Measurements from ENCODE around the gene SYNPO2. TPM values are rescaled to one million over a fixed set of nuclear protein-coding genes. Genes with fewer than 3 reads are reported as not detected.

SYNPO2 gene
- total RNA-seq, 6 experiments from 2014 or later = 2.7 to 11.2 (median 8.2) TPM

DNA sequence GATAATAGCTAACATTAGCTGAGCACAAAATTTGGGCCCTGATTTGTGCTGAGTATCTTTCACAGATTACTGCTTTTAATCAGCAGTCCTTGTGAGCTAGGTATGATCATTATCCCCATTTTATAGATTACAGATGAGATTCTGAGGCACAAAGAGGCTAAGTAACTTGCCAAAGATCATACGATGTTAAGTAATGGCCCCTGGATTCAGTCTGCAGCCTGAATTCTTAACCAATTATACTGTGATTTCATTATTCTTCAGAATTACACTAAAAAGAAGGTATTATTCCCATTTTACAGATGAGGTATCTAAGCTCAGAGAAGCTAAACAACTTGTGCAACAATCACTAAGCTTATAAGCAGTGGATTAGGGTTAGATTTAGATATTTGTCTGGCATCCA is 149.1 kb downstream of the SYNPO2 start:
- ATAC-seq (no peak), DNase-seq (no peak)
- Histone ChIP-seq H3K9me3 (no peaks in the 10 kb centered on the region), H3K27me3 (no peaks in the 10 kb centered on the region), H3K4me1 (peaks cover 0 to 6% (median 0%) of the 10 kb centered on the region in 4 donors), H3K4me3 (no peak overlapping the region), H3K27ac (peak overlapping the region in 1 of 3 donors; percentile 25), H3K36me3 (no peaks in the 10 kb centered on the region)
- TF ChIP-seq, protein P1, sequence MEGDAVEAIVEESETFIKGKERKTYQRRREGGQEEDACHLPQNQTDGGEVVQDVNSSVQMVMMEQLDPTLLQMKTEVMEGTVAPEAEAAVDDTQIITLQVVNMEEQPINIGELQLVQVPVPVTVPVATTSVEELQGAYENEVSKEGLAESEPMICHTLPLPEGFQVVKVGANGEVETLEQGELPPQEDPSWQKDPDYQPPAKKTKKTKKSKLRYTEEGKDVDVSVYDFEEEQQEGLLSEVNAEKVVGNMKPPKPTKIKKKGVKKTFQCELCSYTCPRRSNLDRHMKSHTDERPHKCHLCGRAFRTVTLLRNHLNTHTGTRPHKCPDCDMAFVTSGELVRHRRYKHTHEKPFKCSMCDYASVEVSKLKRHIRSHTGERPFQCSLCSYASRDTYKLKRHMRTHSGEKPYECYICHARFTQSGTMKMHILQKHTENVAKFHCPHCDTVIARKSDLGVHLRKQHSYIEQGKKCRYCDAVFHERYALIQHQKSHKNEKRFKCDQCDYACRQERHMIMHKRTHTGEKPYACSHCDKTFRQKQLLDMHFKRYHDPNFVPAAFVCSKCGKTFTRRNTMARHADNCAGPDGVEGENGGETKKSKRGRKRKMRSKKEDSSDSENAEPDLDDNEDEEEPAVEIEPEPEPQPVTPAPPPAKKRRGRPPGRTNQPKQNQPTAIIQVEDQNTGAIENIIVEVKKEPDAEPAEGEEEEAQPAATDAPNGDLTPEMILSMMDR (IDR thresholded peaks at IDR 0.05) = no peak
- no peak for TF ChIP-seq POLR2A (IDR thresholded peaks at IDR 0.05)
- WGBS (ENCODE audit: insufficient coverage, low coverage, low lambda C conversion rate, missing lambda C conversion rate) = 79% methylated on average over 1 of the region's 1 CpG
- intact Hi-C loops (cut with DNase I) = no loop called here

DNA sequence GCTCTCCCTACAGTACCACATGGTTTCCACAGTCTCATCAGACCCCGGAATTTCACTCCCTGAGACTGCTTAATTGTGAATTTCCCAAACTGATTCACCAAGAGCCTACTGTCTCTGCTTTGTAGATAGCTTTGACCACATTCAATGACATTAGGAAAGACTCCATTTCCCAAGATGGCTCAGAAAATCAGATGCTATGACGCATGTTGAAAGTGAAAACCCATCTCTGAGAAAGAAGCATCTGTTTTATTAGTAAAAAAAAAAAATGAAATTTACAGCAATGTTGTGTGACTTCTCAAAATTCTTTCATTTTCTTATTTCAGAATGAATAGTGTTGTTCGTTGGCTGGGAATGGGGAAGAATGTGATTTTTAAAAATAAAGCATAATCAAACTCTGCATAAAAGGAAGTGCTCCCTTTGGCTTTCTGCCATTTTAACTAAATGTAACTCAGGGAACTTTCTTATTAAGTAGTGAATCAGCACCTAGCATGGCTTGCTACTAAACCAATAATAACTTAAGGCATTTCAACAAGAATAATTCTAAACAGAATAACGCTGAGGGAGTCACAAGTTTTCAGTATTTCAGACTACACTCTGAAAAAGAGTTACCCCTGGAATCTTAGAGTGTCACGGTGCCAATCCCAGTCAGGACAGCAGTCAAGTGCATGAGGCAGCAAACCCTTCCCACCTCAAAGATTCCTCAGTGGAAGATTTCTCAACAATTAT is 149.6 kb downstream of the SYNPO2 start:
- Histone ChIP-seq H3K4me3 (no peak overlapping the region), H3K27me3 (no peaks in the 10 kb centered on the region), H3K9me3 (no peaks in the 10 kb centered on the region), H3K27ac (peak overlapping the region in 1 of 3 donors; percentile 25), H3K36me3 (no peaks in the 10 kb centered on the region), H3K4me1 (peaks cover 0 to 6% (median 0%) of the 10 kb centered on the region in 4 donors)
- peak in 2 of 4 donors; percentile 12 to 22 for ATAC-seq
- DNase-seq = no peak
- TF ChIP-seq, protein P1 (IDR thresholded peaks at IDR 0.05) = no peak
- TF ChIP-seq POLR2A (IDR thresholded peaks at IDR 0.05) = no peak
- intact Hi-C loops (cut with DNase I) = no loop called here
- 55% methylated on average over 5 of the region's 5 CpGs for WGBS (ENCODE audit: insufficient coverage, low coverage, low lambda C conversion rate, missing lambda C conversion rate)

- H3K27ac ChIP-seq = no peak overlapping the region
- 94% methylated on average over 1 of the region's 1 CpG for WGBS (ENCODE audit: insufficient coverage, low coverage, low lambda C conversion rate, missing lambda C conversion rate)
- H3K4me1 ChIP-seq = peaks cover 0 to 6% (median 0%) of the 10 kb centered on the region in 4 donors
- no peak overlapping the region for H3K4me3 ChIP-seq
- no peaks in the 10 kb centered on the region for H3K9me3 ChIP-seq
- no peaks in the 10 kb centered on the region for H3K36me3 ChIP-seq
- no peaks in the 10 kb centered on the region for H3K27me3 ChIP-seq
- no peak for DNase-seq
- intact Hi-C loops (cut with DNase I) = no loop called here
- TF ChIP-seq POLR2A (IDR thresholded peaks at IDR 0.05) = no peak
- TF ChIP-seq, protein P1 (IDR thresholded peaks at IDR 0.05) = no peak
- ATAC-seq = no peak
These were observed 150.5 kb downstream of the SYNPO2 start for GRCh38 chr4:119039160-119039559.

GRCh38 chr4:119039779-119040178 is 151.1 kb downstream of the SYNPO2 start:
- TF ChIP-seq, protein P1 (IDR thresholded peaks at IDR 0.05) = no peak
- no peak for TF ChIP-seq POLR2A (IDR thresholded peaks at IDR 0.05)
- 75% methylated on average over 4 of the region's 4 CpGs for WGBS (ENCODE audit: insufficient coverage, low coverage, low lambda C conversion rate, missing lambda C conversion rate)
- H3K36me3 ChIP-seq = no peaks in the 10 kb centered on the region
- H3K27ac ChIP-seq = no peak overlapping the region
- no peak overlapping the region for H3K4me3 ChIP-seq
- DNase-seq (no peak), ATAC-seq (no peak)
- H3K27me3 ChIP-seq = no peaks in the 10 kb centered on the region
- peaks cover 0 to 6% (median 0%) of the 10 kb centered on the region in 4 donors for H3K4me1 ChIP-seq
- intact Hi-C loops (cut with DNase I) = loop anchor here in 1 of 2 donors (10.0 kb wide), 1 partner anchor 245 kb away; no protein-coding TSS in a partner anchor
- H3K9me3 ChIP-seq = no peaks in the 10 kb centered on the region
